Measurements from ENCODE around the gene DPP10. TPM values are rescaled to one million over a fixed set of nuclear protein-coding genes. Genes with fewer than 3 reads are reported as not detected.

The DPP10 gene
- total RNA-seq, 4 donors from 2014 or later, result 0.09 to 4.0 (median 0.38) TPM; not detected in 1

- no peaks in the 10 kb centered on the region for H3K36me3 ChIP-seq
- WGBS, 2 donors, result 46 to 54% methylated on average over 5 of the region's 5 CpGs
- intact Hi-C loops (cut with DNase I), result no loop called here
- no peaks in the 10 kb centered on the region for H3K27me3 ChIP-seq
- TF ChIP-seq POLR2A (IDR thresholded peaks at IDR 0.05), result no peak
- no peak for TF ChIP-seq CTCF (IDR thresholded peaks at IDR 0.05)
- no peak overlapping the region for H3K4me3 ChIP-seq
- no peaks in the 10 kb centered on the region for H3K9me3 ChIP-seq
- H3K27ac ChIP-seq, result no peak overlapping the region
- no peaks in the 10 kb centered on the region for H3K4me1 ChIP-seq
- no peak for DNase-seq
Observed at GRCh38 chr2:114700440-114700839, 258.0 kb downstream of the DPP10 start.

- Histone ChIP-seq H3K4me1 (no peaks in the 10 kb centered on the region), H3K4me3 (no peak overlapping the region), H3K9me3 (no peaks in the 10 kb centered on the region), H3K27me3 (no peaks in the 10 kb centered on the region), H3K36me3 (no peaks in the 10 kb centered on the region), H3K27ac (no peak overlapping the region)
- intact Hi-C loops (cut with DNase I), result no loop called here
- TF ChIP-seq CTCF (IDR thresholded peaks at IDR 0.05) (no peak), POLR2A (IDR thresholded peaks at IDR 0.05) (no peak)
- no peak for DNase-seq
- 73 to 79% methylated on average over 3 to 4 of the region's 4 CpGs for WGBS, 2 donors
Observed at GRCh38 chr2:114709936-114710850, 267.8 kb downstream of the DPP10 start.

- Histone ChIP-seq H3K36me3 (no peaks in the 10 kb centered on the region), H3K27ac (no peak overlapping the region), H3K4me1 (no peaks in the 10 kb centered on the region), H3K4me3 (no peak overlapping the region), H3K27me3 (no peaks in the 10 kb centered on the region), H3K9me3 (no peaks in the 10 kb centered on the region)
- 9 to 13% methylated on average over 1 of the region's 1 CpG for WGBS, 2 donors
- TF ChIP-seq CTCF (IDR thresholded peaks at IDR 0.05), result no peak
- no peak for TF ChIP-seq POLR2A (IDR thresholded peaks at IDR 0.05)
- DNase-seq, result no peak
- intact Hi-C loops (cut with DNase I), result no loop called here
Observed at GRCh38 chr2:114714313-114714712, 271.9 kb downstream of the DPP10 start.

- TF ChIP-seq CTCF (IDR thresholded peaks at IDR 0.05) (no peak), POLR2A (IDR thresholded peaks at IDR 0.05) (no peak)
- H3K27ac ChIP-seq, result no peak overlapping the region
Observed at GRCh38 chr2:114717049-114717448, 274.6 kb downstream of the DPP10 start.

GRCh38 chr2:114724454-114724853 is 282.0 kb downstream of the DPP10 start:
- H3K4me1 ChIP-seq, result no peaks in the 10 kb centered on the region
- no peak overlapping the region for H3K4me3 ChIP-seq
- no peaks in the 10 kb centered on the region for H3K27me3 ChIP-seq
- DNase-seq, result no peak
- no peaks in the 10 kb centered on the region for H3K9me3 ChIP-seq
- WGBS, 2 donors, result 33 to 36% methylated on average over 1 of the region's 1 CpG
- no peaks in the 10 kb centered on the region for H3K36me3 ChIP-seq
- intact Hi-C loops (cut with DNase I), result no loop called here
- TF ChIP-seq CTCF (IDR thresholded peaks at IDR 0.05), result no peak
- no peak for TF ChIP-seq POLR2A (IDR thresholded peaks at IDR 0.05)
- no peak overlapping the region for H3K27ac ChIP-seq

More at GRCh38 chr2:114717049-114717448, 274.6 kb downstream of the DPP10 start:
- no peak for DNase-seq
- no peak overlapping the region for H3K4me3 ChIP-seq
- H3K9me3 ChIP-seq, result no peaks in the 10 kb centered on the region
- intact Hi-C loops (cut with DNase I), result no loop called here
- 50 to 58% methylated on average over 4 of the region's 4 CpGs for WGBS, 2 donors
- H3K36me3 ChIP-seq, result no peaks in the 10 kb centered on the region
- no peaks in the 10 kb centered on the region for H3K27me3 ChIP-seq
- no peaks in the 10 kb centered on the region for H3K4me1 ChIP-seq

All from esophagus squamous epithelium (tissue), 5 donors.